Brain pericyte (primary cell): Measurements from ENCODE around the gene NUP107.
A peak's percentile ranks its signal among the peaks of the same experiment; 100 is the strongest.

Source experiments
- DNase-seq: peaks from one replicate; pipeline ENCODE4 v3.0.0-alpha.2; 2012; ENCODE audit warnings: low read depth, low spot score

Gene NUP107

DNA sequence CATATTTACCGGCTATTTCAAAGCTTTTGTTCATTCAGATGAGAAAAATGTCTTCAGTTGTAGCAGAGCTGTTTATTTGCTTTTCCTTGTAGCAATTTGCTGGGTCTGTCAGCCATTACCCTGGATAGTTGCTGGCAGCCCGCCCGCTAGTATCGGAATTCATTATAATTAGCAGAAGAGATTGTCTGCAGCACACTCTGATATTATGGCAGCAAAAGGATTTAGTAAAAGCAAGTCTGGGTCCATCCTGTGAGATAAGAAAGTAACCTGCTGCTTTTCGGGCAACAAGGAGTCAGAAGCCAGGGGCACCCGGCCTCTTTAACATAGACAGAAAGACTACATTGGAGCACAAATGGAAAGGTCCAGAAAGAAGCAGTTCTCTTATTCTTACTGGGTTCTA is 53.1 kb downstream of the NUP107 start:
- no peak for DNase-seq

DNA sequence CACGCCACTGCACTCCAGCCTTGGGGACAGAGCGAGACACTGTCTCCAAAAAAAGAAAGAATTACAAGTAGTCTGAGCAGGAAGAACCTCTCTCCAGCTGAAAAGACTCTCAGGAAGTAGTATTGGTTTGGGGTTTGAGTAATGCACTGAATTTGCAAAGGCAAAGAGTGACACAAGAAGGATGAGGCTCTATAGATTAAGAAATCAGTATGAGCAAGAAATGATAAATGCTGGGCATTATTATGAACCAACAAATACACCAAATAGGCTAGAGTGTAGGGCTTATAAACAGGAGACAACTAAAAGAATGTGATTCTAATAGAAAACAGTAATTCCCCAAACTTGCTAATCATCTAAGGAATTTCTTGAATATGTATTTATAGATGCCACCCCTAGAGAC is 56.6 kb downstream of the NUP107 start:
- no peak for DNase-seq

DNA sequence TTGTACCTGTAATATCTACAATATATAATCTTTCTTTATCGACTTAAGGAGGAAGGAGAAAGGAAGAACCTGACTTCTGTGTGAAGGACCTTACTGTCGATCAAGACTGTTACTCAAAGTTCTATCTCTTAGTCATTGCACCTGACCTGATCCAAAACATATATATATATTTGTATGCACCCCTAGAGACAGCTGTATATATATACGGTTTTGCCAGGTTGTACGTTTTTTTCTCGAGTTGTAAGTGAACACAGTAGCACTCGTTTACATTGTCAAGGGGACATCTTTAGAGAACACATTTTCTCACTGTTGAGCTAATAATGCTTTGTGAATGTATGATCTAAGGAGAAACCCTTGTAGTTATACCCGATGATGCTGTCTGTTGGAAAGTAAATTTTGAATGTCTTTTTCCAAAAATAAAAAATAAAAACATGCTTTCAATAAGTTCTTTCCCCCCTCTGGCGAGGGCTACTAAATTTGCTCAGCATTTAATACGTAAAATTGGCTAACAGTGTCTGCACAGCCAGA is 58.7 kb downstream of the NUP107 start:
- DNase-seq: no peak

DNA sequence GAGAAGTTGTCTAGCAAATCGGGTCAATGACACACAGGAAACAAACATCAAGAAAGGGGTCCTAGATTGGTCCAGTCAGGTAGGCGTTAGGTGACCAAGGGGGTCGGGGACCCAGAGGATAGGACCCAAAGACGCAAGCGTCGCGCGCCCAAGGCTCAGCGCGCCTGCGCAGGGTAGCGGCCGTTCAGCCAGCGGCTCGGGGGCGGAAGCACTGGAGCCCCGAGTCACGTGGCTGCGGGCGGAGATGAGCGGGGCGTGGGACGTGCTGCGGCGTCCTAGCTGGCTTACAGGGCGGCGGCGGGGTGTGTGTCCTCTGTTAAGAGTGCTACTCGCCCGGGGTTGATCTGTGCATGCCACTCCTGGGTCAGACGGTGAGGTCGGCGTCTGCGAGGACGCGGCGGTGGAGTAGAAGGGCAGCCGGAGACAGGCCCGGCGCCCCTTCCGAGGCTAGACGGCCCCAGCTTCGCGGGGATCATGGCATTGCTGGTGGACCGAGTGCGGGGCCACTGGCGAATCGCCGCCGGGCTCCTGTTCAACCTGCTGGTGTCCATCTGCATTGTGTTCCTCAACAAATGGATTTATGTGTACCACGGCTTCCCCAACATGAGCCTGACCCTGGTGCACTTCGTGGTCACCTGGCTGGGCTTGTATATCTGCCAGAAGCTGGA is 59.3 kb downstream of the NUP107 start, which contains the start of gene SLC35E3:
TSS of gene SLC35E3 (plus strand) at position 273 of the 668 bp plus-strand sequence. CDS start at position 475, 202 bp downstream.
- DNase-seq: peak; percentile 67

DNA sequence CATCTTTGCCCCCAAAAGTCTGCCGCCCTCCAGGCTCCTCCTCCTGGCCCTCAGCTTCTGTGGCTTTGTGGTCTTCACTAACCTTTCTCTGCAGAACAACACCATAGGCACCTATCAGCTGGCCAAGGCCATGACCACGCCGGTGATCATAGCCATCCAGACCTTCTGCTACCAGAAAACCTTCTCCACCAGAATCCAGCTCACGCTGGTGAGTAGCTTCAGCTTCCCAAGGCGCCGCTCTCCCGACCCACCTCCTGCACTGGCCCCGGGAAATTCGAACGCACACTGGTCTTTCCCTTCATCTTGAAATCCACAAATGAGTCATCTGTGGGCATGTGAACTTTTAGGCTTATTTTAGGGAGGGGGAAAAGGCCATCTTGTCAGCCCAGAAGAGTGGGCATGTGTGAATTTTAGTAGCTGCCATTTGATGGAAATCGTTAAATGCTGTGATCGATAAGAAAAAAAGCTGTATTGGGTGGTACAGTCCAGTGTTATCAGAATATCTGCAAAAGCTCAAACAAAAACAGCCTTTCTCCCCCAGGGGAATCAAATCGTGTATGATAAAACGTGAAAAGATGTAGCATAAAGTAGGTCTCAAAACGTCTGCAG is 59.9 kb downstream of the NUP107 start:
- DNase-seq: peak; percentile 10

DNA sequence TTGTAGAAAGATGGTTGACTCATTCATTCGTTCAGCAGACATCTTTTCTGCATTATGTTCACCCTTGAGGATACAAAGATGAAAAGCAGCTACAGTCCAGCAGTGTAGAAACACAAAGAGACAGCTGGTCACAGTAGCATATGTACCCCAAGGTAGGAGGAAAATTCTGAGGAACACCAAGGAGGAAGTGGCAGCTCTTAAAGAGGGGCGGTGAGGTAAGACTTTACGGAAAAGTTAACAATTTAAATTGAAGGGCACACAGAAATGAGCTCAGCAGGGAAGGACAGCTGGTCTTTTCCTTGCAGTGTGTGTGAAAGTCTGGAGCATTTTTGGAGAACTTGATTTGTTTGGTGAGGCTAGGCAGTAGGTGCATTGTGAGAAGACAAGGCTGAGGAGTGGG is 62.7 kb downstream of the NUP107 start:
- no peak for DNase-seq

DNA sequence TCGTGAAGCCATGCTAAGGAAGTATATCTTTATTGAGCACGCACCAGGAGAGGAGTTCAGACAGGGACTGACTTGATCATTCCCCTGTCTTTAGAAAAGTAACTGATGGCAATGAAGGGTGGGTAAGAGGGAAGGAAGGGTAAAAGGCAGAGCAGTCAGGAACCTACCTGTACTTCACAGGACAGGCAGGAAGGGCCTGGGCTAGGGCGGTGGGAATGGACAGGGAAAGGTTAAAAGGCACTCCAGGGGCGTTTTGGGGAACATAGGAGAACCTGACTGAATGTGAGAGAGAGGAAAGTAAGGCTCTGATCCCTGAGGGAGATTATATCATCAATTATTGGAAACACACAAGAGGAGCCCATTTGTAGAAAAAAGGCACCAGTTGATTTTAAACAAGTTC is 63.1 kb downstream of the NUP107 start:
- no peak for DNase-seq

DNA sequence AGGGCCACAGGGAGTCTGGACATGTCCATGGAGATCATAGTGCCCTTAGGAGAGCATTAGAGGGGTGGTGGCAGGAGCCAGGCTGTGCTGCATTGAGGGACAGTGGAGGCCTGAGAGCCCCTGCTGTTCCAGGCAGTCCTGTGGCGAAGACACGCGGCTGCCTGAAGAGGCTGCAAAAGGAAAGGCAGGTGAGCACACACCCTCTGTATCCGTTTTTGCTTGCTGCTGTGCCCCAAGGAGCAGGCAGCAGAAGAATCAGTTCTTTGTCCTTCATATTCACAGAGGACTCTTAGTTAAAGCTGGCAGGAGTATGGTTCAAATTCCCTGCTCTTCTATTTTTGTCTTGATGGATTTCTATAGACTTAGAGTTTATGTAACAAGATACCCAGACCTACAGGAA is 63.7 kb downstream of the NUP107 start:
- no peak for DNase-seq

DNA sequence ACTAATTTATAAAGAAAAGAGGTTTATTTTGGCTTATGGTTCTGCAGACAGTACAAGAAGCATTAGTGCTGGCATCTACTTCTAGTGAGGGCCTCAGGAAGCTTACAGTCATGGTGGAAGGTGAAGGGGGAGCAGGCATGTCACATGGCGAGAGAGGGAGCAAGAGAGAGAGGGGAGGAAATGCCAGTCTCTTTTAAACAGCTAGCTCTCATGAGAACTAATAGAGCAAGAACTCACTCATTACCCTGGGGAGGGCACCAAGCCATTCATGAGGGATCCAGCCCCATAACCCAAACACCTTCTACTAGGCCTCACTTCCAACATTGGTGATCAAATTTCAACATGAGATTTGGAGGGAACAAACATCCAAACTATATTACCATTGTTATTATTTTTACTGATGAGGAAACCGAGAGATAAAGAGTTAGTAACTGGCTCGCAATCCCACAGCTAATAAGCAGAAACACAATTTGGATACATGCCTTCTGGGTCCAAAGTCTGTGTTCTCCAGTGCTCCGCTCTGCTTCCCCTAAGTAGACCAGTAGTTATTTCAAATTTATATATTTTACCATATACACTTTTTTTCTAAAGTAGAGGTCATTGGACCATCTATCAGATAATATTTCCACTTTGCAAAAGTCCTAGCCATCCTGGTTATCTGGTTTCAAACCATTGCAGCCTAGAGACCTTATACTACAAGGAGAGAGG is 68.9 kb downstream of the NUP107 start:
- DNase-seq: no peak

DNA sequence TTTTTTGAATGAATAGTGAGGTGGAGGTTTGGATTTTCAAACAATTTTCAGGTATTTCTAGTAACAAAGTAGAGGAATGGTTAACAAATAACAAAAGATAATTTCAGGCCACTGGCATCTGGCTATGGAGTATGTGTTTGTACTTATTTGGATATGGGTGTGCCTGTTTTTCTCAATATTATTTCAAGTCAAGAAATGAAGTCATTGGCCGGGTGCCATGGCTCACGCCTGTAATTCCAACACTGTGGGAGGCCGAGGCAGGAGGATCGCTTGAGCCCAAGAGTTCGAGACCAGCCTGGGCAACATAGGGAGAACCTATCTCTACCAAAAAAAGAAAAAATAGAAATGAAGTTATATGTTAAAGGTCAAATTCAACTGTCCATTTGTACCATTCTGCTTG is 73.1 kb downstream of the NUP107 start:
- no peak for DNase-seq

DNA sequence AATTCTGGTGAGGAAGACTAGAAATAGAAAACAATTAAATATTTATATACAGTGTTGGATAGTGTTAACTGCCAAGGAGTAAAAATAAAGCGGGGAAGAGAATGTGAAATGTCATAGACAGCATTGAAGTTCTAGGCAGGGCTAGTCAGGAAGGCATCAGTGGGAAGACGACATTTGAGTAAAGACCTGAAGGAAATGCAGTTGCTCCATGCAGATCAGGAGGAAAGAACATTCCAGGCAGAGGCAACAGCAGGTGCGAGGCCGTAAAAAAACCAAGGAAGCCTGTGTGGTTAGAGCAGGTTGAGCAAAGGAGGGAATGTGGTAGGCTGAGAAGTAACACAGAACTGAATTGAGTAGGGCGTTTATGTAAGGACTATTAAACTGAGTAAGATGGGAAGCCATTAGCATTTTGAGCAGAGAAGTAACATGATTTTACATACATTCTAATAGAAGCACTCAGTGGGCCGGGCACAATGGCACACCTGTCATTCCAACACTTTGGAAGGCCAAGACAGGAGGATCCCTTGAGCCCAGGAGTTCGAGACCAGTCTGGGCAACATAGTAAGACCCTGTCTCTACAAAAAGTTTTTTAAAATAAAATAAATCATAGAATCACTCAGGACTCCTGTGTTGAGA is 74.1 kb downstream of the NUP107 start:
- no peak for DNase-seq

DNA sequence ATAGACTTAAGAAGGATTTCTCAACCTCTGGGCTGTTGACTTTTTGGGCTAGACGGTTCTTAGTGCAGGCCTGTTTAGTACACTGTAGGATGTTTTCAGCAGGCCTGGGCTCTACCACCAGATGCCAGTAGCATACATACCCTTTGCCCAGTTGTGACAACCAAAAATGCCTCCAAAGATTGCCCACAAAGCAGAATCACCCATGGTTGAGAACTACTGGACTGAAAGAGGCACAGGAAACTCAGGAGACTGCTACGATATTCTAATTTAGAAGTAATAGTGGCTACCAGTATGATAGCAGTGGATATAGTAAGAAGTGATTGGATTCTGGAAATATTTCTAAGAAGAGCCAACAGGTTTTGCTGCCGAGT is 74.6 kb downstream of the NUP107 start:
- DNase-seq: no peak

DNA sequence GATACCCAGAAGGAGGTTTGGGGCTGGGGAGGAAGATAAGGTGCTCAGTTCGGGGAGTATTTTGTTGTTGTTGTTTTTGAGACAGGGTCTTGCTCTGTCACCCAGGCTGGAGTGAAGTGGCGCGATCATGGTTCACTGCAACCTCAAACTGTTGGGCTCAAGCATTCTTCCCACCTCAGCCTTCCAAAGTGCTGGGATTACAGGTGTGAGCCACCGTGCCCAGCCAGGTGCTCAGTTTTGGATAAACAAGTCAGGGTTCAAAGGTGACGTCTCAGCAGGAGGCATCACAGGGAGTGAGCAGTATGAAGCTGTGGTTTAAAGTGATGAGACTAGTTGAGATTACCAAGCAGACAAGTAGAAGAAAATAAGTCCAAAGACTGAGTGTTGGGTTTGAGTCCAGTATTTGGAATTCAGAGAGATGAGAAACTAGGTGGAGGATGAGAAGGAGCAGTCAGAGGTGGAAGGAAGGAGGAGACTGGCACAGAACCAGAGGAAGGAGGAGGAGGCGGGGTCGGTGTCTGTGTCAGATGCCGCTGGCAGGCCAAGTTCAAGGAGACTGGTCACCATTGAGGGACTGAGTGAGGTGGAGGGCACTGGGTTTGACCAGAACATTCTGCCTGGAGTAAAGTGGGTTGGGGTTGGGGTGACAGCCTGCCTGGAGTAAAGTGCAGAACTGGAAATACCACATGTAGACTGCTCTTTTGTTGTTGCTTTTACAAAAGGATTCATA is 75.3 kb downstream of the NUP107 start:
- DNase-seq: no peak

DNA sequence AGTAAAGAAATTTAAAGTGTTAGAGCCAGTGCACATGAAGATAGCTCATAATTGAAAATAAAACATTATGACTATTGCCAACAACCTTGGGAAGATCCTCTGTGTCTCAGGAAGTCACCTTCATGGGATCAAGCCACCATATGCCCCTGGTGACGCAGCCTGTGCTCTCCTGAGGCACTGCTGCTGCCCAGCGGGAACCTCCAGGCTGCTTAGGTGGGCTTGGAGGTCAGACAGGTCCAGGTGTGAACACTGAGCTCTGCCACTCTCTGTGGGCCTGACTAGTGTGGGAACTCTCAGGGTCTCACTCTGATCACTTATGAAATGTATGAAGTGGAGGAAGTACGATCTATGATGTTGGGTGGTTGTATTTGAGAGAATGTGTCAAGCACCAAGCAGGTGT is 75.9 kb downstream of the NUP107 start:
- no peak for DNase-seq

DNA sequence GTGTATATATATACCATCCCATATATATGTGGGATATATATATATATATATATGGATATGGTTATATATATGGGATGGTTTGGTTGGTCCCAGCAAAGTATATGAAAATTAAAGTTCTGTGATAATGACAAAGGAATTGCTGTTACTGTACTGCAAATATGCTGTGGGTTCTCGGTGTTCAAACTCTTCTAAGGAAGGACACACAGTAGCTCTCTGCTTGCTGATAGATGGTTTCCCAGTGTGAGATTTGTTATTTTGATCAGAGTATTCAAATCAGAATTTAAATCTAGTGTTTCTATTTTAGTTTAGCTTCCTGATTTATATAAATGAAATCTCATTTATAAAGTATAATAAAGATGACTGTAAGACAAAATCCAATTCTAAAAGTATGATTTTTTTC is 78.9 kb downstream of the NUP107 start:
- DNase-seq: no peak

DNA sequence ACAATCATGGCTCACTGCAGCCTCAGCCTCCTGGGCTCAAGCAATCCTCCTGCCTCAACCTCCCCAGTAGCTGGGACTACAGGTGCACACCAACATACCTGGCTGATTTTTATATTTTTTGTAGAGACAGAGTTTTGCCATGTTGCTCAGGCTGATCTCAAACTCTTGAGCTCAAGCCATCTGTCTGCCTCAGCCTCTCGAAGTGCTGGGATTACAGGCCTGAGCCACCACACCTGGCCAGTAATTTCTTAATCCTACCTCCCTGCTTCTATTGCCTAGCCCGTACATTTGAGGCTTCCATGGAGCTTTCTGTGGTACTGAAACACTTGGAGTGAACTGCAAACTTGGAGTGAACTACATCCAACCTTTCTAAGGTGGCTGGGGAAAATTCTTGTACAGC is 79.9 kb downstream of the NUP107 start:
- no peak for DNase-seq

DNA sequence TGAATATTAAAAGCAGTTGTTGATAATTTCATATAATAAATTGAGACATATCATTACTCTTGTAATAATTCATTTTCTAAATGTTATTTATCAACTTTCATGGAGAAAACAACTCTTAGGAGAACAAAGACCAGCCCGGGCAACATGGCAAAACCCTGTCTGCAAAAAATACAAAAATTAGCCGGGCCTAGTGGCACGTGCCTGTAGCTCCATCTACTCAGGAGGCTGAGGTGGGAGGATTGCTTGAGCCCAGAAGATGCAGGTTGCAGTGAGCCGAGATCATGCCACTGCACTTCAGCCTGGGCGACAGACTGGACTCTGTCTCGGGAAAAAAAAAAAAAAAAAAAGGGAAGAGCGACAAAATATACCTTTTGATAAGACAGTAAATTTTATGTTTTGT is 80.4 kb downstream of the NUP107 start:
- no peak for DNase-seq

DNA sequence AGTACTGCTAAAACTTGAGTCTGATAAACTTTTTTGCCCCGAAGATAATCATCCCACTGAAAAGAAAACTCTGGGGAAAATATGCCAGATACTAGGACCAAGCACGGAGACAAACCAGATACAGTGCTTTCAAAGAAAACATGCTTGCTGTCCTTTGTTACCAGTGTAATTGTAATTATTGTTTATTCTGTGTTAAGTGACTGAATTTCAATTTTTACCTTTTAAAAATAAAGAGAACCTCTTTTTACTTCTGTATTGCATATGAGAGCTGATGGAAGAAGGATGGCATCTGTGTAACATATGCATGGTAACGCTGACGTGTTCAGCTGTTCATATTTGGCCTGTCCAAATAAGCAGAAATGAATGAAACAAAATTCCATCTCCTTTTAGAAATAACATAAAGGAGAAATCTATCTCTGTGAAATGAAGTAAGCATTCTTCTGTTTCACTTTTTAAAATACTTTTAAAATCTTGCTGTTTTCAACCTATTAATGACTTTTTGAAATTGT is 81.7 kb downstream of the NUP107 start:
- no peak for DNase-seq

DNA sequence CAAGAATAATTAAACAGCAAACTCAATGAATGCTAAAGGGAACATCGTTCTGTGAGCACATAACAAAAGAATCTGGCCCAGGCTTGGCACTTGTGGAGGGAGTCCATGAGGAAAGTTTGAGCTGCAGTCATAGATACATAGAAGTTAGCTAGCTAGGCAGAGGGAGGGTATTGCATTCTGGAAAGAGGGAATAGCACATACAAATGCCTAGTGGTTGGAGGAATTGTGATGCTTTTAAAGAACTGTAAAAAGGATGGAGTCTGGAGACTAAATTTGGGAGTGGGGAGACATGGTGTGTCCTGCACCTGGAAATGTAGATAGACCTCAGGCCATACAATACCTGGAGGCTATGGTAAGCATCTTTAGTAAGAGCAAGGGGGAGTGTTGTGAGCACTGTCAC is 83.2 kb downstream of the NUP107 start:
- DNase-seq: no peak

DNA sequence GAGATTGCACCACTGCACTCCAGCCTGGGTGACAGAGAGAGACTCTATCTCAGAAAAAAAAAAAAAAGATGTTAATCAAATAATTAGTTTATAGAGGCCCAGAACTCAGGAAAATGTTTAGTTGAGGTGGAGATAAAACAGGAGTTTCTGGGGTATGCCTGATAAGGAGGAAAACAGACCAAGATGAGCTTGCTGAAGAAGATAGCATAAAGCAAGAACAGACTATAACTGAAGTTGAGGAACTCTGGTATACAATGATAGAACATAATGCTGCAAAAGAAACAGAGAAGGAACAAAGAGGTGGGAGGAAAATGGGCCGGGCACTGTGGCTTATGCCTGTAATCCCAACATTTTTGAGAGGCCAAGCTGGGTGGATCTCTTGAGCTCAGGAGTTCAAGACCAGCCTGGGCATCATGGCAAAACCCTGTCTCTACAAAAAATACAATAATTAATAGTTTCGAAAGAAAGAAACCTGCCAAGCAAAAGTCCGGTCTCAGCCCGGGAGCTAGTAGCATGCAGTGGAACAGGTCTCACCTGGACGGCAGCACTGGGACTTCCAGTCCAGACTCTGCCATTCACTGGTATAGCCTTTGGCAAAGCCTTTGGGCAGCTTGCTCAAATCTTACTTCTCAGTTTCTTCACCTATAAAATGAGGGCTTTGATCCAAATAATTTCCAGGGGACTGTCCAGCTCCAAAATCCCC is 84.6 kb downstream of the NUP107 start:
- DNase-seq: no peak

DNA sequence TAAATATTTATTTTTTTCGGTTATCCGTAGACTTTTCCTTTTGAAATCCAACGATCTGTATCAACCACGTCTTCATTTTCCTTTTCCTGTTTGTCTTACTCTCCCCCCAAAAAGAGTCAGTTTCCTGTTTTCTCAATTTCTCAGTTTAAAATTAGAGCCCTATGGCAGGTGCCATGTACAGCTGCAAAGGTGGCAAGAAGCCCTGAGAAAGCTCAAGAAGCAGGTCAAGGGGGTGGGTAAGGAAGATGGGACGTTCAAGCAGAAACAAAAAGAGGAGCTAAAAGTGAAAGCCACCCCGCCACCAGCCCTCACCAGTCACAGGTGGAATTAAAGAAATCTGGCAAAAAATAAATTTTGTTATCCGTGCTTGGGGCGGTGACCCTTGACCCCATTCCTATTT is 85.9 kb downstream of the NUP107 start:
- no peak for DNase-seq
